Neural cell (in vitro differentiated cells): Measurements from ENCODE around the gene GALNT10. TPM values are rescaled to one million over a fixed set of nuclear protein-coding genes. Genes with fewer than 3 reads are reported as not detected.

ENCODE experiments used
- H2AFZ ChIP-seq: fragments of 200-600, 300-800 bp; sonication (generic), shearing (Covaris generic); 2 replicates; pipeline ENCODE4 v1.6.0; 2014; ENCODE audit warnings: low read depth, mild to moderate bottlenecking, antibody characterized with exemption, low read length, moderate library complexity
- H3F3A ChIP-seq: fragments of 200-600 bp; shearing (Covaris generic); 2 replicates; pipeline ENCODE4 v1.6.1; 2016; ENCODE audit warnings: mild to moderate bottlenecking, moderate library complexity, mixed read lengths, antibody characterized with exemption, low read length; ENCODE audit not compliant: insufficient read depth, poor library complexity, severe bottlenecking
- H3K27ac ChIP-seq: fragments of 200-600, 300-800 bp; sonication (generic), shearing (Covaris generic); 2 replicates; pipeline ENCODE4 v1.5.1; 2014; ENCODE audit warnings: mild to moderate bottlenecking, low read length, moderate library complexity
- H3K27me3 ChIP-seq: fragments of 300-800, 200-600 bp; sonication (generic), shearing (Covaris generic); 2 replicates; pipeline ENCODE4 v1.6.0; 2014; ENCODE audit warnings: mild to moderate bottlenecking, low read depth, low read length, moderate library complexity; ENCODE audit not compliant: insufficient read depth
- H3K36me3 ChIP-seq: fragments of 300-800, 200-600 bp; sonication (generic), shearing (Covaris generic); 2 replicates; pipeline ENCODE4 v1.5.1; 2014; ENCODE audit warnings: mild to moderate bottlenecking, antibody characterized with exemption, low read length, moderate library complexity; ENCODE audit not compliant: insufficient read depth
- H3K4me2 ChIP-seq: fragments of 300-800, 200-600 bp; sonication (generic), shearing (Covaris generic); 2 replicates; pipeline ENCODE4 v1.6.0; 2014; ENCODE audit warnings: mild to moderate bottlenecking, low read length
- H3K4me3 ChIP-seq: fragments of 300-800, 200-600 bp; sonication (generic), shearing (Covaris generic); 2 replicates; pipeline ENCODE4 v1.5.1; 2014; ENCODE audit warnings: mild to moderate bottlenecking, low read length, moderate library complexity
- H3K79me2 ChIP-seq: fragments of 200-600 bp; shearing (Covaris generic); replicated peaks from 2 replicates; pipeline ENCODE4 v1.6.0; 2014; ENCODE audit warnings: mild to moderate bottlenecking, low read length, moderate library complexity; ENCODE audit not compliant: insufficient read depth
- H3K9ac ChIP-seq: fragments of 300-800, 200-600 bp; sonication (generic), shearing (Covaris generic); 2 replicates; pipeline ENCODE4 v1.6.1; 2016; ENCODE audit warnings: mild to moderate bottlenecking, low read length, mixed read lengths
- H3K9me2 ChIP-seq: fragments of 200-600 bp; shearing (Covaris generic); 2 replicates; pipeline ENCODE4 v1.6.1; 2016; ENCODE audit warnings: mild to moderate bottlenecking, low read length, mixed read lengths; ENCODE audit not compliant: insufficient read depth
- H3K9me3 ChIP-seq: fragments of 200-600, 300-800 bp; sonication (generic), shearing (Covaris generic); 2 replicates; pipeline ENCODE4 v1.6.1; 2016; ENCODE audit warnings: mild to moderate bottlenecking, mixed run types, low read length, moderate library complexity, mixed read lengths
- H4K20me1 ChIP-seq: fragments of 200-600 bp; shearing (Covaris generic); 2 replicates; pipeline ENCODE4 v1.6.1; 2016; ENCODE audit warnings: mild to moderate bottlenecking, mixed run types; ENCODE audit not compliant: insufficient read depth
- CTCF ChIP-seq: fragments of 450-650 bp; IDR thresholded peaks from 2 replicates; pipeline ENCODE4 v1.5.1; 2014; ENCODE audit warnings: antibody characterized with exemption, mild to moderate bottlenecking, moderate library complexity; ENCODE audit not compliant: poor library complexity, severe bottlenecking
- EP300 ChIP-seq: fragments of 450-650 bp; conservative IDR thresholded peaks from 2 replicates; pipeline ENCODE4 v1.6.1; 2014; ENCODE audit warnings: antibody characterized with exemption, mild to moderate bottlenecking, moderate library complexity; ENCODE audit not compliant: poor library complexity, severe bottlenecking
- EZH2 ChIP-seq: fragments of 200-600, 300-800 bp; shearing (Covaris generic), sonication (generic); IDR thresholded peaks from 2 replicates; pipeline ENCODE4 v1.6.1; 2014; ENCODE audit warnings: antibody characterized with exemption, low read length, borderline replicate concordance, mild to moderate bottlenecking; ENCODE audit not compliant: insufficient read depth, poor library complexity, severe bottlenecking
- MXI1 ChIP-seq: fragments of 450-650 bp; conservative IDR thresholded peaks from 2 replicates; pipeline ENCODE4 v1.6.1; 2014; ENCODE audit warnings: antibody characterized with exemption, mild to moderate bottlenecking; ENCODE audit not compliant: poor library complexity, severe bottlenecking
- POLR2AphosphoS5 ChIP-seq: IDR thresholded peaks from 2 replicates; pipeline ENCODE4 v1.6.1; 2012
- RAD21 ChIP-seq: fragments of 450-650 bp; conservative IDR thresholded peaks from 2 replicates; pipeline ENCODE4 v1.6.1; 2014; ENCODE audit warnings: antibody characterized with exemption, mild to moderate bottlenecking, moderate library complexity
- REST ChIP-seq: IDR thresholded peaks from 2 replicates; pipeline ENCODE4 v1.6.1; 2012; ENCODE audit warnings: borderline replicate concordance
- SMC3 ChIP-seq: fragments of 450-650 bp; conservative IDR thresholded peaks from 2 replicates; pipeline ENCODE4 v1.6.1; 2014; ENCODE audit warnings: antibody characterized with exemption, mild to moderate bottlenecking, moderate library complexity; ENCODE audit not compliant: poor library complexity
- TAF1 ChIP-seq: IDR thresholded peaks from 2 replicates; pipeline ENCODE4 v1.6.1; 2012; ENCODE audit warnings: low read depth
- polyA plus RNA-seq: library from polyadenylated mRNA; depleted of rRNA; stranded (reverse); fragments of >200 nt; gene quantifications from 2 replicates; pipeline ENCODE4 v1.2.3, GENCODE V29; 2014

Gene GALNT10
- polyA plus RNA-seq, 1 donor from 2014 or later: 3.1 TPM

GRCh38 chr5:154291917-154292316 is 101.4 kb downstream of the GALNT10 start:
- no peaks in the 10 kb centered on the region for H4K20me1 ChIP-seq
- H3K9ac ChIP-seq: no peak overlapping the region
- no peaks in the 10 kb centered on the region for H3K9me2 ChIP-seq
- H3K4me2 ChIP-seq: no peak overlapping the region
- no peak overlapping the region for H3K4me3 ChIP-seq
- no peaks in the 10 kb centered on the region for H3F3A ChIP-seq
- no peaks in the 10 kb centered on the region for H3K9me3 ChIP-seq
- H3K36me3 ChIP-seq: no peaks in the 10 kb centered on the region
- no peaks in the 10 kb centered on the region for H3K27me3 ChIP-seq
- no peak overlapping the region for H3K27ac ChIP-seq
- TF ChIP-seq CTCF (no peak), SMC3 (no peak), TAF1 (no peak), EP300 (no peak), RAD21 (no peak), EZH2 (no peak), POLR2AphosphoS5 (no peak), REST (no peak), MXI1 (no peak)
- no peak overlapping the region for H2AFZ ChIP-seq
- H3K79me2 ChIP-seq: no peaks in the 10 kb centered on the region

GRCh38 chr5:154293219-154293618 is 102.7 kb downstream of the GALNT10 start:
- no peak overlapping the region for H3K9ac ChIP-seq
- no peaks in the 10 kb centered on the region for H3K79me2 ChIP-seq

More at GRCh38 chr5:154293219-154293618, 102.7 kb downstream of the GALNT10 start:
- Histone ChIP-seq H3K27ac (no peak overlapping the region), H4K20me1 (no peaks in the 10 kb centered on the region), H3F3A (no peaks in the 10 kb centered on the region), H2AFZ (no peak overlapping the region), H3K9me3 (no peaks in the 10 kb centered on the region), H3K27me3 (no peaks in the 10 kb centered on the region), H3K4me3 (no peak overlapping the region), H3K4me2 (no peak overlapping the region), H3K9me2 (no peaks in the 10 kb centered on the region), H3K36me3 (no peaks in the 10 kb centered on the region)
- TF ChIP-seq EZH2 (no peak), MXI1 (no peak), EP300 (no peak), SMC3 (no peak), RAD21 (no peak), REST (no peak), CTCF (no peak), TAF1 (no peak), POLR2AphosphoS5 (no peak)
